GM12878 (cell line): Measurements from ENCODE around the gene WSCD1.

ENCODE experiments used
- CEBPZ ChIP-seq: fragments of 150-350 bp; IDR thresholded peaks from 2 replicates; pipeline ENCODE4 v1.6.1; 2016; ENCODE audit warnings: low read depth, low read length
- CREB1 ChIP-seq: IDR thresholded peaks from 2 replicates; pipeline ENCODE4 v1.6.1; 2012; ENCODE audit warnings: low read depth, mild to moderate bottlenecking, inconsistent platforms
- FOS ChIP-seq: IDR thresholded peaks from 3 replicates; pipeline ENCODE4 v1.6.1; 2011; ENCODE audit warnings: borderline replicate concordance; ENCODE audit not compliant: insufficient read length; ENCODE audit errors: extremely low read depth
- MEF2A ChIP-seq: IDR thresholded peaks from 2 replicates; pipeline ENCODE4 v1.6.1; 2011; ENCODE audit warnings: low read depth, mild to moderate bottlenecking, low read length, moderate library complexity; ENCODE audit not compliant: insufficient read depth
- POLR2A ChIP-seq: IDR thresholded peaks from 2 replicates; pipeline ENCODE4 v1.6.1; 2011; ENCODE audit warnings: low read depth, mild to moderate bottlenecking, low read length
- POLR2AphosphoS2 ChIP-seq: IDR thresholded peaks from 2 replicates; pipeline ENCODE4 v1.6.1; 2011; ENCODE audit warnings: low read depth, mild to moderate bottlenecking, low read length, improper control_type of control experiment, moderate library complexity
- RELA ChIP-seq: fragments of 450-650 bp; IDR thresholded peaks from 2 replicates; pipeline ENCODE4 v1.8.0; 2014; ENCODE audit warnings: borderline replicate concordance; ENCODE audit not compliant: partially characterized antibody
- SIN3A ChIP-seq: IDR thresholded peaks from 2 replicates; pipeline ENCODE4 v1.6.1; 2012; ENCODE audit warnings: low read depth, low read length, improper control_type of control experiment
- SUZ12 ChIP-seq: fragments of 200-600 bp; sonication (generic); IDR thresholded peaks from one replicate; pipeline ENCODE4 v1.6.1; 2018; ENCODE audit warnings: antibody characterized with exemption, mild to moderate bottlenecking; ENCODE audit not compliant: unreplicated experiment
- TCF12 ChIP-seq: IDR thresholded peaks from 2 replicates; pipeline ENCODE4 v1.6.1; 2011; ENCODE audit warnings: low read depth, mild to moderate bottlenecking, low read length
- TF ChIP-seq, protein P1 (sequence below), 3 experiments: IDR thresholded peaks in 2 of 3; conservative IDR thresholded peaks in 1 of 3; 2 replicates each; pipeline ENCODE4 v1.5.1; 2011; ENCODE audit warnings: low read depth in 3 of 3, low read length in 3 of 3, mild to moderate bottlenecking in 3 of 3, control low read depth in 2 of 3, moderate library complexity in 2 of 3, inconsistent platforms in 1 of 3, mixed read lengths in 1 of 3; ENCODE audit not compliant: control insufficient read depth in 2 of 3, insufficient read depth in 1 of 3; ENCODE audit errors: extremely low read depth in 1 of 3

GRCh38 chr17:6104956-6105648 is 34.9 kb downstream of the WSCD1 start:
- TF ChIP-seq SUZ12 = no peak
- TF ChIP-seq, protein P1, sequence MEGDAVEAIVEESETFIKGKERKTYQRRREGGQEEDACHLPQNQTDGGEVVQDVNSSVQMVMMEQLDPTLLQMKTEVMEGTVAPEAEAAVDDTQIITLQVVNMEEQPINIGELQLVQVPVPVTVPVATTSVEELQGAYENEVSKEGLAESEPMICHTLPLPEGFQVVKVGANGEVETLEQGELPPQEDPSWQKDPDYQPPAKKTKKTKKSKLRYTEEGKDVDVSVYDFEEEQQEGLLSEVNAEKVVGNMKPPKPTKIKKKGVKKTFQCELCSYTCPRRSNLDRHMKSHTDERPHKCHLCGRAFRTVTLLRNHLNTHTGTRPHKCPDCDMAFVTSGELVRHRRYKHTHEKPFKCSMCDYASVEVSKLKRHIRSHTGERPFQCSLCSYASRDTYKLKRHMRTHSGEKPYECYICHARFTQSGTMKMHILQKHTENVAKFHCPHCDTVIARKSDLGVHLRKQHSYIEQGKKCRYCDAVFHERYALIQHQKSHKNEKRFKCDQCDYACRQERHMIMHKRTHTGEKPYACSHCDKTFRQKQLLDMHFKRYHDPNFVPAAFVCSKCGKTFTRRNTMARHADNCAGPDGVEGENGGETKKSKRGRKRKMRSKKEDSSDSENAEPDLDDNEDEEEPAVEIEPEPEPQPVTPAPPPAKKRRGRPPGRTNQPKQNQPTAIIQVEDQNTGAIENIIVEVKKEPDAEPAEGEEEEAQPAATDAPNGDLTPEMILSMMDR (IDR thresholded peaks at IDR 0.05 in 2 of 3, conservative IDR thresholded peaks at IDR 0.05 in 1 of 3; ENCODE audit: control insufficient read depth in 2 of 3, extremely low read depth in 1 of 3, insufficient read depth in 1 of 3, low read depth in 3 of 3, low read length in 3 of 3) = no peak
- TF ChIP-seq MEF2A = no peak
- TF ChIP-seq CEBPZ = no peak
- no peak for TF ChIP-seq POLR2AphosphoS2
- no peak for TF ChIP-seq RELA
- TF ChIP-seq POLR2A = no peak
- TF ChIP-seq FOS = no peak
- no peak for TF ChIP-seq SIN3A
- no peak for TF ChIP-seq TCF12
- no peak for TF ChIP-seq CREB1
